HL-60 (cell line): Measurements from ENCODE around the gene ARHGAP24.
A peak's percentile ranks its signal among the peaks of the same experiment; 100 is the strongest.
"Not testable (repeated sequence)": the region's sequence is repeated elsewhere in the genome, so short reads cannot be mapped to it uniquely, and the experiment has no call there.

Experiments used
- DNase-seq, 2 experiments: peaks; one replicate each; pipeline ENCODE4 v3.0.0-alpha.2; 2010 to 2020; ENCODE audit warnings: low read depth in 1 of 2, low spot score in 1 of 2
- H3K27ac ChIP-seq: fragments of 250-450 bp; sonication (Bioruptor Pico); replicated peaks from 2 replicates; pipeline ENCODE4 v1.5.1; 2020; ENCODE audit warnings: mild to moderate bottlenecking, moderate library complexity
- H3K27me3 ChIP-seq: fragments of 250-450 bp; sonication (Bioruptor Pico); 2 replicates; pipeline ENCODE4 v1.5.1; 2021; ENCODE audit warnings: mild to moderate bottlenecking, moderate library complexity; ENCODE audit not compliant: insufficient read depth, poor library complexity, severe bottlenecking
- H3K4me3 ChIP-seq: replicated peaks from 2 replicates; pipeline ENCODE4 v1.5.1; 2011; ENCODE audit warnings: mild to moderate bottlenecking, control low read depth, low read length; ENCODE audit not compliant: insufficient read depth
- CTCF ChIP-seq: IDR thresholded peaks from one replicate; pipeline ENCODE4 v1.5.1; 2011; ENCODE audit warnings: low read length, control low read depth, inconsistent platforms; ENCODE audit not compliant: insufficient read depth
- GABPA ChIP-seq: IDR thresholded peaks from 2 replicates; pipeline ENCODE4 v1.6.1; 2012; ENCODE audit warnings: low read depth
- POLR2AphosphoS5 ChIP-seq: IDR thresholded peaks from 2 replicates; pipeline ENCODE4 v1.6.1; 2012; ENCODE audit warnings: low read depth
- REST ChIP-seq: IDR thresholded peaks from 2 replicates; pipeline ENCODE4 v1.6.1; 2012; ENCODE audit warnings: low read depth; ENCODE audit not compliant: insufficient replicate concordance
- SPI1 ChIP-seq: IDR thresholded peaks from 2 replicates; pipeline ENCODE4 v1.6.1; 2012; ENCODE audit warnings: low read depth, mild to moderate bottlenecking, borderline replicate concordance

Gene ARHGAP24

GRCh38 chr4:85842540-85842939 lies 367.6 kb downstream of the ARHGAP24 start:
- H3K27ac ChIP-seq: no peak overlapping the region
- H3K27me3 ChIP-seq: no peaks in the 10 kb centered on the region
- TF ChIP-seq REST: peak; percentile 13
- TF ChIP-seq SPI1: peak; percentile 85; the same call in 1 of the 2 replicates
- no peak for TF ChIP-seq CTCF
- TF ChIP-seq POLR2AphosphoS5: peak; percentile 89
- peak; percentile 48 to 84 for DNase-seq
- no peak overlapping the region for H3K4me3 ChIP-seq

- not testable (repeated sequence) for H3K4me3 ChIP-seq, H3K27me3 ChIP-seq, DNase-seq, H3K27ac ChIP-seq
Measured at GRCh38 chr4:85853740-85854139, 378.8 kb downstream of the ARHGAP24 start.

GRCh38 chr4:85854546-85854945 lies 379.6 kb downstream of the ARHGAP24 start:
- no peak overlapping the region for H3K27ac ChIP-seq
- no peak overlapping the region for H3K4me3 ChIP-seq
- H3K27me3 ChIP-seq: no peaks in the 10 kb centered on the region
- no peak for DNase-seq
- TF ChIP-seq SPI1: no peak
- no peak for TF ChIP-seq POLR2AphosphoS5
- TF ChIP-seq REST: no peak
- no peak for TF ChIP-seq CTCF
- no peak for TF ChIP-seq GABPA

GRCh38 chr4:85860066-85860740 lies 385.3 kb downstream of the ARHGAP24 start:
- no peaks in the 10 kb centered on the region for H3K27me3 ChIP-seq
- TF ChIP-seq REST (no peak), GABPA (no peak), POLR2AphosphoS5 (no peak), CTCF (no peak), SPI1 (no peak)
- no peak overlapping the region for H3K27ac ChIP-seq
- no peak overlapping the region for H3K4me3 ChIP-seq
- DNase-seq: no peak
